ENCODE results near the gene KBTBD3.
A peak's percentile ranks its signal among the peaks of the same experiment; 100 is the strongest.

KBTBD3 gene

GRCh38 chr11:106076919-106077608 lies at the start of gene KBTBD3:
KBTBD3 (minus strand) TSS chr11:106077347; CDS start chr11:106059097, 18,250 bp downstream.
- DNase-seq (ENCODE audit: low read depth, low spot score): peak; percentile 96

GRCh38 chr11:106121570-106122320 lies 44.6 kb upstream of the KBTBD3 start:
- no peak for DNase-seq (ENCODE audit: low read depth, low spot score)

- no peak for DNase-seq (ENCODE audit: low read depth, low spot score)
Observed at GRCh38 chr11:106105986-106106385, 28.8 kb upstream of the KBTBD3 start.

GRCh38 chr11:106101819-106102218 lies 24.7 kb upstream of the KBTBD3 start:
- no peak for DNase-seq (ENCODE audit: low read depth, low spot score)

DNA sequence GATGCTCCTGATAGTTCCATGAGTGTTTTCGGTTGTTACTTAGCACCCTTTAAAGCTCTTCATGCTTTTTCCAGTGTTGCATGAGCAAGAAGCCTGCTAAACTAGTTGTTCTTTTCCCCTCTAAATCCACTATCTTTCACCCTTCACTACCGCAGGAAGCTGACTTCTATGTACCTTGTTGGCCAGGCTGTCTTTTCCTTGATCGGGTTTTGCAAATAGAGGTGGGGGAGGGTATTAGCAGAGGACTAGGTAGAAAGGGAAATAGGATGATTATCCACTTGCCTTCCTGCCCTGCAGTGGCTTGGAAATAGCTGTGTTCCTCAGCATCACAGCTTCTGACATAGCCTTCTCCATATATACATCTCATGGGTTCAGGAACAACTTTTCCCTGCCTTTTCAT lies 24.2 kb upstream of the KBTBD3 start:
- no peak for DNase-seq (ENCODE audit: low read depth, low spot score)

GRCh38 chr11:106098893-106099553 lies 21.9 kb upstream of the KBTBD3 start:
- DNase-seq (ENCODE audit: low read depth, low spot score): no peak

GRCh38 chr11:106092446-106092845 lies 15.3 kb upstream of the KBTBD3 start:
- no peak for DNase-seq (ENCODE audit: low read depth, low spot score)

- no peak for DNase-seq (ENCODE audit: low read depth, low spot score)
Observed at GRCh38 chr11:106091480-106092123, 14.5 kb upstream of the KBTBD3 start.

DNA sequence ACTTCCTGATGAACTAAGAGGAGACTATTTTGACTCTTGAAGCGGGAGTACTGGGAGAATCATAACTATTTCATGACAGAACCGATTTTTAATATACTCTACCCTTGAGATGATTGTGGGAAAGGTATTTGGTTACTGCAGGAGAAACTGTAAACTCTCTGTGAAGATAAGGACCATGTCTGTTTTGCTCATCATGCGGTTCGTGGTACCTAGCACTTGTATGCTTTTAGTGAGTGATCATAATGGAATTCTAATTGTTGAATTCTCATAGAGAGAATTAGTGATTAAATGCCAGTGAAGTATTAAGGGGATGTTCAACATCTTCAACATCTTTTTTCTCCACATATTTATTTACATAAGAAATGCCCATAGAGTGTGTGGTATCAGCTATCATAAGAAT lies 11.7 kb upstream of the KBTBD3 start:
- no peak for DNase-seq (ENCODE audit: low read depth, low spot score)

DNA sequence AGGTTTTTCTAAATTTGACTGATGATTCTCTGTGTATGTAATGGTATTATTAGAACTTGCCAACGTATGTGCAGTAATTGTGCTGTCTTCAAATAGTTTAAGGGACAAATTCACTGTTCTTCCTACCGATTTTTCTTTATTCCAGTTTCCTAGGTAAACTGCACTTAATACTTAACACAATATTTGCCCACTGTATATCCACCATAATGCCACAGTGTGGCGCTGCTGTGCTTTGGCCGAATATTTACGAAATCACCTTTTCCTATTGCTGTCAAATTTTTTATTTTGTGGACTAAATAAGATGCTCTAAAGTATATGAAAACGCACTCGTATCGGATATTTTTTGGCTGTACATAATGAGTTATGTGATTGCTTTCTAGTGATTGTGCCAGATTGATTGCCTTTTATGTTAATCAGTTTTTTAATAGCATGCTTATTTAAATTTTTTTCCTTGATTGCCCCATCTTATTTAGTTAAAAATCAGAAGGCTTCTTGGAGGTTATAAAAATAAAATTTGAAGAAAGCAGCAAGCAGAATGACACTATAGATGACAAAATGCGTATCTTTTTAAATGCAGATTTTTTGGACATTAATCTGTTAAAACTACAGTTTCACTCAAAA lies 10.8 kb upstream of the KBTBD3 start:
- no peak for DNase-seq (ENCODE audit: low read depth, low spot score)

DNA sequence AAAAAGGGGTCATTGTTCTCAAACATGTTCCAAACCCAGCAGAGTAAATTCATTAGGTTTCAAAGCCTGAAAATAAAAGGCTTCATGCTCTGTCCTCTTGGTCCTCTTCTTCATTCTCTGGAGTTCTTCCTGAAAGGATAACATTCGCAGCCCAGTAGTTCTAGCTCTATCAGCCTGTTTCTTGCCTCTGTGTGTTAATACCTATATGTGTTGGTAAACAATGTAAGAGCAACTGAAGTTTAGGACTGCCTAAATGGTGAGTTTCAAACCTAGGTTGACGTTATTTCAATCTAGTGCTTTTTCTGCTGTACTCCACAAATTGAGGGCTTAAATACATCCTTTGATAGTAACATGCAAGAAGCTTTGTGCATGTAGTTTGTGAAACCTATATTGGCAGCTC lies 9.7 kb upstream of the KBTBD3 start:
- no peak for DNase-seq (ENCODE audit: low read depth, low spot score)

DNA sequence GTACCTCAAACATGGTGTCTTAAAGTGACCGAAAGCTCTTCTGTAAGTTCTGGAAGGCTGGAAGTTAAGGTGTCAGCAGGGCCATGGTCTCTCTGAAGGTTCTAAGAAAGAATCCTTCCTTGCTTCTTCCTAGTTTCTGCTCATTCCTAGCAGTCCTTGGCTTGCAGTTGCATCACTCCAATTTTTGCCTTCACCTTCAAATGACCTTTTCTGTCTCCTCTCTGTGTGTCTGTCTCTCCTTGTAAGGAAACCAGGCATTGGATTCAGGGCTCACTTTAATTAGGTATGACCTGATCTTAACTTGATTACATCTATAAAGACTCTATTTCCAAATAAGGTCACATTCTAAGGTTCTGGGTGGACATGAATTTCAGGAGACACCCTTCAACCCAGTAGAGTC lies 9.0 kb upstream of the KBTBD3 start:
- DNase-seq (ENCODE audit: low read depth, low spot score): no peak

GRCh38 chr11:106082096-106082495 lies 4.9 kb upstream of the KBTBD3 start:
- no peak for DNase-seq (ENCODE audit: low read depth, low spot score)

DNA sequence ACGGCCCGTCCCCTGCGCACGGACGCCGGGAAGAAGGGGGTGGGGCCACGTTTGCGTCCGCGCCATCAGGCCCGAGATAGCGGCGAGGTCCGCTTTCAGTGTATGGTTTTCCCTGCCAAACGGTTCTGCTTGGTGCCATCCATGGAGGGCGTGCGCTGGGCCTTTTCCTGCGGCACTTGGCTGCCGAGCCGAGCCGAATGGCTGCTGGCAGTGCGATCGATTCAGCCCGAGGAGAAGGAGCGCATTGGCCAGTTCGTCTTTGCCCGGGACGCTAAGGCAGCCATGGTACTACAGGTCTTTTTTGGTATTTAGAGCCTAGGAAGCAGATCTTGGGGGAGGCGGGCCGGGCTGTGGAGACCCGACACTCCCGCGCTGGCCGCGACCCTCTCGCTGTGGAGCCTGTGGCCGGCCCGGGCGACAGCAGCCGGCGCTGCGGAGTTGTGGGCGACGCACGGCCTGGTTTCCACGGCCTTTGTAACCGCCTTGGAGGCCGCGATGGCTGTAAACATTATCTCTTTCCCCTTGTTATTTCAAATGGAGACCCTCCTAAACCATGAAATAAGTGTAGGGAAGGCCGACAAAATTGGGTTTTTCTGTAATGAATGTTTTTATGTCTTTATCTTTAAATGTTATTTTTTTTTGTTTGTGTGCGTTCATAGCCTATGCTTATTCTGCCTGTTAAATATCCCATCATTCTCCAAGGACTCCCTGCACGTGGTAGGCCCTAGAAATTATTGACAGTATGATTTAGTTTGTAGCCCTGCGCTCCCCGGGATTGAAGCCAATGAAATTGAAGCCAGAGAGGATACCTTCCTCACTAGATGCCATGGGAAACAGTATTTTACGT lies 685 bp upstream of the KBTBD3 start, which contains the start of gene AASDHPPT:
Gene AASDHPPT, plus strand, starts transcription at position 54 of the 847 bp plus-strand sequence. Its CDS starts 49 bp downstream, at position 103.
- no peak for DNase-seq (ENCODE audit: low read depth, low spot score)

- no peak for DNase-seq (ENCODE audit: low read depth, low spot score)
Observed at GRCh38 chr11:106076171-106076918, 802 bp downstream of the KBTBD3 start.

DNA sequence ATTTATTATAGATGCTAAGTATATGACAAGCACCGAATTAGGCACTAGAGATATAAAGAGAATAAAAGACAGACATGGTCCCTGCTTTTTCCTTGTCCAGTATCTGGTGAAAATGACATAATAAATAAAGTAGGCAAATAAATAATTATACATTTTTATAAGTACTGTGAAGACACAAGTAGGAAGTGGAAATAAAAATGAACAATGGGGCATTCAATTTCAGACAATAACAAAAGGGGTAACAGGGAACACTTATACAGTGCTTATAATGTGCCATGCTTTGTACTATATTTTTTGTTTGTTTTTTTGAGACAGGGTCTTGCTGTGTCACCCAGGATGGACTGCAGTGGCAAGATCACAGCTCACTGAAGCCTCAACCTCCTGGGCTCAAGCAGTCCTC lies 4.3 kb downstream of the KBTBD3 start:
- DNase-seq (ENCODE audit: low read depth, low spot score): no peak

- DNase-seq (ENCODE audit: low read depth, low spot score): no peak
Observed at GRCh38 chr11:106070606-106071005, 6.5 kb downstream of the KBTBD3 start.

DNA sequence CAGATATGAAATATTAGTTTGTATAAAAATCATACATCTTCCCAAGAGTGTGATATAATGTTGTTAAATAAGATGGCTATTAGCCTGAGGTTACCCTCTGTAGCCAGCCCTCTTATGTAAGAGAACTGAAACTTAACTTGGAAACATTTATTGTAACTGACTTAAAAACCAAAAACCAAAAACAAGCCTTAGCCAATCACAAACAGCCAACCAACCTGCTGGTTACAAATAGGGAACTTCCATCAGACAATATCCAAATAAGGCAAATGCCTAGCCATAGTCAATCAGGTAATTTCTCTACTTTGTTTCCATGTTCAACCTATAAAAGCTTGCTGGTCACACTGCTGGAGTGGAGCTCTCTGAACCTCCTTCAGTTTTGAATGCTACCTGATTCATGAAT lies 14.1 kb downstream of the KBTBD3 start:
- DNase-seq (ENCODE audit: low read depth, low spot score): no peak

GRCh38 chr11:106061954-106062949 lies 14.9 kb downstream of the KBTBD3 start:
- DNase-seq (ENCODE audit: low read depth, low spot score): no peak

All from iPS DF 19.7 (cell line).